ENCODE measurements around the gene MACROD1. TPM values are rescaled to one million over a fixed set of nuclear protein-coding genes. Genes with fewer than 3 reads are reported as not detected.

The MACROD1 gene
- total RNA-seq, 1 donor from 2014 or later, result 61.4 TPM

- intact Hi-C loops (cut with DNase I), result no loop called here
- Histone ChIP-seq H3K27ac (no peak overlapping the region), H3K36me3 (no peaks in the 10 kb centered on the region)
Observed at GRCh38 chr11:64023712-64024710, 141.9 kb downstream of the MACROD1 start.

GRCh38 chr11:64022125-64022784, 143.7 kb downstream of the MACROD1 start:
- H3K27ac ChIP-seq, result no peak overlapping the region
- H3K4me3 ChIP-seq, result no peak overlapping the region
- H3K4me1 ChIP-seq, result peaks cover 20% of the 10 kb centered on the region
- H3K27me3 ChIP-seq, result no peaks in the 10 kb centered on the region
- no peak for DNase-seq (ENCODE audit: extremely low spot score in 2 of 2)
- intact Hi-C loops (cut with DNase I), result no loop called here
- no peaks in the 10 kb centered on the region for H3K36me3 ChIP-seq
- TF ChIP-seq POLR2AphosphoS5 (IDR thresholded peaks at IDR 0.05; ENCODE audit: insufficient read depth in 1 of 2, low read depth in 1 of 2), result no peak
- TF ChIP-seq CTCF (IDR thresholded peaks at IDR 0.05), result no peak
- TF ChIP-seq POLR2A (IDR thresholded peaks at IDR 0.05), result no peak
- no peaks in the 10 kb centered on the region for H3K9me3 ChIP-seq

More at GRCh38 chr11:64023712-64024710, 141.9 kb downstream of the MACROD1 start:
- H3K4me1 ChIP-seq, result peaks cover 25% of the 10 kb centered on the region
- no peaks in the 10 kb centered on the region for H3K27me3 ChIP-seq
- TF ChIP-seq CTCF (IDR thresholded peaks at IDR 0.05), result no peak
- TF ChIP-seq POLR2A (IDR thresholded peaks at IDR 0.05), result no peak
- no peak for TF ChIP-seq POLR2AphosphoS5 (IDR thresholded peaks at IDR 0.05; ENCODE audit: insufficient read depth in 1 of 2, low read depth in 1 of 2)
- no peak for DNase-seq (ENCODE audit: extremely low spot score in 2 of 2)
- H3K4me3 ChIP-seq, result no peak overlapping the region
- no peaks in the 10 kb centered on the region for H3K9me3 ChIP-seq

GRCh38 chr11:64021757-64022093, 144.2 kb downstream of the MACROD1 start:
- no peak for TF ChIP-seq POLR2A (IDR thresholded peaks at IDR 0.05)
- TF ChIP-seq CTCF (IDR thresholded peaks at IDR 0.05), result no peak
- TF ChIP-seq POLR2AphosphoS5 (IDR thresholded peaks at IDR 0.05; ENCODE audit: insufficient read depth in 1 of 2, low read depth in 1 of 2), result no peak
- peaks cover 20% of the 10 kb centered on the region for H3K4me1 ChIP-seq

GRCh38 chr11:64020976-64021756, 144.7 kb downstream of the MACROD1 start:
- peaks cover 20% of the 10 kb centered on the region for H3K4me1 ChIP-seq
- intact Hi-C loops (cut with DNase I), result no loop called here
- no peaks in the 10 kb centered on the region for H3K9me3 ChIP-seq
- no peak overlapping the region for H3K4me3 ChIP-seq
- no peak for DNase-seq (ENCODE audit: extremely low spot score in 2 of 2)
- TF ChIP-seq CTCF (IDR thresholded peaks at IDR 0.05) (no peak), POLR2AphosphoS5 (IDR thresholded peaks at IDR 0.05; ENCODE audit: insufficient read depth in 1 of 2, low read depth in 1 of 2) (no peak), POLR2A (IDR thresholded peaks at IDR 0.05) (no peak)
- no peak overlapping the region for H3K27ac ChIP-seq
- no peaks in the 10 kb centered on the region for H3K36me3 ChIP-seq
- H3K27me3 ChIP-seq, result no peaks in the 10 kb centered on the region

More at GRCh38 chr11:64021757-64022093, 144.2 kb downstream of the MACROD1 start:
- Histone ChIP-seq H3K27ac (no peak overlapping the region), H3K9me3 (no peaks in the 10 kb centered on the region), H3K36me3 (no peaks in the 10 kb centered on the region), H3K4me3 (no peak overlapping the region), H3K27me3 (no peaks in the 10 kb centered on the region)
- intact Hi-C loops (cut with DNase I), result no loop called here
- no peak for DNase-seq (ENCODE audit: extremely low spot score in 2 of 2)
